ENCODE data around the gene GPC3.

- TF ChIP-seq FOXK2 (IDR thresholded peaks at IDR 0.05): no peak
- no peak for TF ChIP-seq BHLHE40 (IDR thresholded peaks at IDR 0.05; ENCODE audit: borderline replicate concordance)
- no peak for TF ChIP-seq ELF4 (IDR thresholded peaks at IDR 0.05)
- no peak for TF ChIP-seq LEF1 (IDR thresholded peaks at IDR 0.05; ENCODE audit: borderline replicate concordance)
- no peak for TF ChIP-seq ZNF384 (IDR thresholded peaks at IDR 0.05)
- no peak for TF ChIP-seq FOXM1 (IDR thresholded peaks at IDR 0.05; ENCODE audit: borderline replicate concordance)
- no peak for TF ChIP-seq SP1 (IDR thresholded peaks at IDR 0.05)
- no peak for TF ChIP-seq ARNT (IDR thresholded peaks at IDR 0.05)
- TF ChIP-seq L3MBTL2 (conservative IDR thresholded peaks at IDR 0.05): no peak
Observed at GRCh38 chrX:133637765-133638164, 347.6 kb downstream of the GPC3 start.

Data from HEK293T (cell line).